ENCODE results near the gene HLCS.

The HLCS gene

GRCh38 chr21:36883532-36884486 is 82.7 kb downstream of the HLCS start:
- no peak for DNase-seq (ENCODE audit: low read depth, low spot score)

GRCh38 chr21:36882776-36883175 is 83.7 kb downstream of the HLCS start:
- DNase-seq (ENCODE audit: low read depth, low spot score): no peak

DNA sequence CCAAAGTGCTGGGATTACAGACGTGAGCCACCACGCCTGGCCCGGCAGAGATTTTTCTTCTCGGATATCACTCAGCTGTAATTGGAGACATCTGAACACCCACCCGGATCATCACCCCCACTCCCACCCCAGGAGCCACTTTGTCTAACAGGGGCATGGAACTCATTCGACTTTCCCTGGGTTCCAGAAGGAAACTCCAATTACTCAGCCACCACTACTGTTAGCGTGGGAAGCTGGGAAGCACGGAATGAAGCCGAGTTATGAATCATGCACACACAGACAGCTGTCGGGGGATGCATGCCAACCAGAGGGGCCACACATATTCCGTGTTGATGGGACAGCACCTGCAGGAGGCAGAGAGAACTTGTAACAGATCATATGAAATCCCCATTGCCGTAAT is 85.2 kb downstream of the HLCS start:
- no peak for DNase-seq (ENCODE audit: low read depth, low spot score)

- no peak for DNase-seq (ENCODE audit: low read depth, low spot score)
These were observed 86.6 kb downstream of the HLCS start for GRCh38 chr21:36879827-36880226.

- DNase-seq (ENCODE audit: low read depth, low spot score): no peak
These were observed 88.7 kb downstream of the HLCS start for GRCh38 chr21:36877741-36878140.

- no peak for DNase-seq (ENCODE audit: low read depth, low spot score)
These were observed 91.8 kb downstream of the HLCS start for GRCh38 chr21:36874665-36875064.

DNA sequence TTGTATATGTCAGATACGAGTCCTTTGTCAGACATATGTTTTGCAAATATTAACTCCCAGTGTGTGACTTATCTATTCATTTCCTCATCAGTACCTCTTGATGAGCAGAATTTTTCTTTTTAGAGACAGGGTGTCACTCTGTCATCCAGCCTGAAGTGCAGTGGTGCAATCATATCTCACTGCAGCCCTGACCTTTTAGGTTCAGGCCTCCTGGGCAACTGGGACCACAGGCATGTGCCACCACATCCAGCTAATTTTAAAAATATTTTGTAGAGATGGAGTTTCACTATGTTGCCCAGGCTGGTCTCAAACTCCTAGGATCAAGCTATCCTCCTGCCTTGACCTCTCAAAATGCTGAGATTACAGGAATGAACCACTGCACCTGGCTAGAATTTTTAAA is 93.0 kb downstream of the HLCS start:
- DNase-seq (ENCODE audit: low read depth, low spot score): no peak

GRCh38 chr21:36867291-36867905 is 99.1 kb downstream of the HLCS start:
- no peak for DNase-seq (ENCODE audit: low read depth, low spot score)

DNA sequence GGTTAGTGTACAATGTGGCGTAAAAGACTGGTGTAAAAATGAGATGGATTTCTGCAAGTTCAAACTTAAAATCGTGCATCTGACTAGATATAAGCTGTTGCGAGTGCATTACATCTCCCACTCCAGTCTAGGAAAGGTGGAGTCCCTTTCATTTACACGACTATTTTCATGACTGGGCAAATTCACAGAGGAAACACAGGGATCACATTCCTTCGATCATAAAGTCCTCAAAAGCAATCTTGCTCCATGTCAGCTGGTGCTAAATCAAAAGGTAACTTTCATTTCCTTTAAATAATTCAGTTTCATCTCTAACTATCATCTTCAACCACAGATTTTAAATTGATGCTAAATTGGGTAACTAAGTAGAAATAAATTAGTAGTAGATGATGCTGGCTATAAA is 100.0 kb downstream of the HLCS start:
- no peak for DNase-seq (ENCODE audit: low read depth, low spot score)

GRCh38 chr21:36864974-36865373 is 101.5 kb downstream of the HLCS start:
- DNase-seq (ENCODE audit: low read depth, low spot score): no peak

- DNase-seq (ENCODE audit: low read depth, low spot score): no peak
These were observed 103.2 kb downstream of the HLCS start for GRCh38 chr21:36863260-36863659.

- DNase-seq (ENCODE audit: low read depth, low spot score): no peak
These were observed 104.7 kb downstream of the HLCS start for GRCh38 chr21:36861595-36862323.

DNA sequence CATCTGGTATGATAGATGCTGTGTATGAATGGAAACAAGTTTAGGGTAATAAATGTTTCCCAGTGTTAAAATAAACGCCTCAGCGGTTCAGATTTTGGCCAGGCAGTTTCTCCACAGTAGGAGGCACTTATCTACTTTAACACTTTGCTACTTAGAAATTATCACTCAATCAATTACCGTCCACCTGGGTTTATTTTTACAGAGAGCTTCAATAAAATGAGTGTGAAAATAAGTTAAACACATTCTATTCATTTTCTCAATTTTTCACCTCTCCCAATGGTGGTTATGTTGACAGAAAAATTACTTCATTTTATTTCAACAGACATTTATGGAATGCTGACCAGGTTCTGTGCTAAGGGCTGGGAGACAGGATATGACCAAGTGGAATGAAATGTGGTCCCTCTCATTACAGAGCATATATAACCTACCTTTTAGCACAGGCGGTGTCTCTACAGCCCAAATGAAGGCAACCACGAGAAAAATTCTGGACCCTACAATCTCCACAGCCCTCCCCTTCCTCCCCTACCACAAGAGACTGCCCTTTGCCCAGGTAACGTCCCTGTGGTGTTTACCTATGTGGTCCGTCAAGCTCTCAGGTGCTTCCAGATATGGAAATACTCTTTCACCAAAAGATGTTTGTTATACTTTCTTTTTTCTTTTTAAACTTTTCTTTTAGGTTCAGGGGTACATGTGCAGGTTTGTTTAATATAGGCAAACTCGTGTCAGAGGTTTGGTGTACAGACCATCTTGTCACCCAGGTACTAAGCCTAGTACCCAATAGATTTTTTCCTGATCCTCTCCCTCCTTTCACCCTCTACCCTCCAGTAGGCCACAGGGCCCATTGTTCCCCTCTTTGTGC is 105.5 kb downstream of the HLCS start:
- DNase-seq (ENCODE audit: low read depth, low spot score): no peak

- peak; percentile 17 for DNase-seq (ENCODE audit: low read depth, low spot score)
These were observed 106.5 kb downstream of the HLCS start for GRCh38 chr21:36859744-36860501.

- no peak for DNase-seq (ENCODE audit: low read depth, low spot score)
These were observed 108.0 kb downstream of the HLCS start for GRCh38 chr21:36858320-36858957.

DNA sequence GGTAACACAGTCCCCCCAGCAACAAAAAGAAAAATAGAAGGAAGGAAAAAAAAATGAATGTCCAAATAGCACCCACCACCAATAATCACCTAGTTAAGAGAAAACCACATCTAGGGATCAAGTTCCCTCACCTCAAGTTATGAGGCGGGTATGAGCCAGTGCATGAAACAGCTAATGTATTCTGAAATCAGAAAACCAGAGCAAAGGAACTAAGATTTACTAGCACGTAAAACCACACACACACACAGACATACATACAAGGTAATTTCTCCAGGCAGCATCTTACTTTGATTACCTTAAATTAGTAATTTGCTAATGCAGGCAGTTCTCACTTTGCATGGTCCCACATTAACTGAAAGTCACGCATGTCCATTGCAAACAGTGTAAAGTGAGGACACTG is 109.8 kb downstream of the HLCS start:
- no peak for DNase-seq (ENCODE audit: low read depth, low spot score)

DNA sequence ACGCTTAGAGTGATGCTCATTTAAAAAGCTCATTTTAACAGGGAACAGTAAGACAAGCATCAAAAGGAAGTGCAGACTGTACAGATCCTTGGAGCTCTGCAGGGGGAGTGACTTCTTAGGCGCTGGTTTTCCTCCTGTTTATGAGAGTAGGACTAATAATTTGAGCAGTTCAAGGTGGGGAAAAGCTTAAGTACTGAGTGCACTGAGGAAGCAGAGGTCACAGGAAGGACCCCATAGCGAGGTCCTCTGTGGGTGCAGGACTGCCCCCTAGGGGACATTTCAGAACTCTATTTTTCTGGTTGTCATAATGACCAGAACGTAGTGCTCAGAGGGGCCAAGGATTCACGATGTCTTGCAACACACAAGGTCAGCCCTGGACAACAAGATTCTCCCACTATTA is 112.1 kb downstream of the HLCS start:
- DNase-seq (ENCODE audit: low read depth, low spot score): peak; percentile 28

DNA sequence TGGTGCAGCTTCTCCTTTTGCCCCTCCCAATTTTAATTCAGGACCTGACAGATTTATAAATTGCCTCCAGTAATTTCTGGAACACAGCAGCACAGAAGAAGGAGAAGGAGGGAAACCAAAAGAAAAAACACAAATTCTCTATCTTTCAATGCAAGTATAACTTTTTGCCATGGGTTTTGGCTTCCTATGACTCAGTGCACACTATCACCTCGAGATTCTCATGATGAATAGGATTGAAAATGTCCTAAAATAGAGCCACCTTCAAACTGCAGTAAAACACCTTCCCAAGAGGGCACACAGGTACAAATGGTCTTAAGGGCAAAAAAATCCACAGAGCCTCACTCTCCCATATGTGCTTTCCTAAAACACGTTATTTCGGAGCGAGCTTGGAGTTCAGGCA is 113.6 kb downstream of the HLCS start:
- DNase-seq (ENCODE audit: low read depth, low spot score): no peak

DNA sequence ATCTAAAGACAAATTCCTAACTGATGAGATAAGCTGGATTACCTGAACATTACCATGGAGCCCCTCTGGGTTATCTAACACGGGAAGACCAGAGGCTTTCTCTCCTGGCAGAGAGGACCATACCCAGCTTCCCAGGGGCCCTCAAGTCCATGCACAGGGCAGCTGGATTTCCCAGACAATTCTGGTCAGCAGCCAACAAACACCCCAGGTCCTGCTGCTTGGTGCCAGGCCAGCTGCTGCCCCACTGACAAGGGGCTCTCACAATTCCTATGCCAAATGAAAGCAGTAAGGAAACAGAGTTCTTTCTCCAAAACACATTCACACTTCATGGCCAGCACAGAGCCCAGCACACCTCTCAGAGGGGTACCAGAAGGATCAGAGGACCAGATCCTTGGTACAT is 114.2 kb downstream of the HLCS start:
- no peak for DNase-seq (ENCODE audit: low read depth, low spot score)

GRCh38 chr21:36851121-36851520 is 115.3 kb downstream of the HLCS start:
- no peak for DNase-seq (ENCODE audit: low read depth, low spot score)
